Activated naive CD4-positive, alpha-beta T cell treated with Interleukin-2 at 50 U/mL for 16 hours (primary cell): ENCODE results near the gene CISD3.

ENCODE experiments used
- DNase-seq: peaks from one replicate; pipeline ENCODE4 v3.0.0-alpha.2; 2020

CISD3 gene

DNA sequence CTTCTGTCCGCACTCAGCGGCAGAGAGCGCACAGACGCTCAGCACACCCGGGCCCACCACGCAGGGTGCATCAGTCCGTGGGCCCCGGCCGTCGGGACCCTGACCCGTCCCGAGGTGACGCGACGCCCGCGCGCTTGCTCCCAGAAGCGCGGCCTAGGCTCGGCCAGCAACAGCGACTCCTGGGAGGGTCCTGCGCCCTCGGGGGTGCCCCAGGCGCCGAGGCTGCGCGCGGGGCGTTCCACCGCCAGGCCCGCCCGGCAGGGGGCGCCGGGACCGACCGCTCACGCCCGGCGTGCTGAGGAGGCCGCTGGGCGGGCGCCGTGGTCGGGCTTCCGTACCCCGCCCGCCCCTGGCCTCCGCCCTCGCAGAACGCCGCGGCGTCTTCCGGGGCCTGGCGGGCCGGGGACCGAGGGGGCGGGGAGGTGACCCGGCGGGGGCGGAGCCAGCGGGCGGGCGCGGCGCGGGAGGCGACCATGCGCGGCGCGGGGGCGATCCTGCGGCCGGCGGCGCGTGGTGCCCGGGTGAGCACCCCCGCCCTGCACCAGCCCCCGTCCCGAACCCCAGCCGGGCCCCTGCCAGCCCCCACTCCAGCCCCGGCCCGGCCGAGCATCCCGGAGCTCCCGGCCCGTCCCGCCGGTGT lies at the start of gene CISD3:
CISD3 (plus strand) TSS at position 456 of the 640 bp plus-strand sequence; CDS start at position 474, 18 bp downstream.
- peak; percentile 84 for DNase-seq

- DNase-seq = no peak
Observed at GRCh38 chr17:38681096-38681495, 49.0 kb upstream of the CISD3 start.

GRCh38 chr17:38685491-38685890 lies 44.6 kb upstream of the CISD3 start:
- no peak for DNase-seq

DNA sequence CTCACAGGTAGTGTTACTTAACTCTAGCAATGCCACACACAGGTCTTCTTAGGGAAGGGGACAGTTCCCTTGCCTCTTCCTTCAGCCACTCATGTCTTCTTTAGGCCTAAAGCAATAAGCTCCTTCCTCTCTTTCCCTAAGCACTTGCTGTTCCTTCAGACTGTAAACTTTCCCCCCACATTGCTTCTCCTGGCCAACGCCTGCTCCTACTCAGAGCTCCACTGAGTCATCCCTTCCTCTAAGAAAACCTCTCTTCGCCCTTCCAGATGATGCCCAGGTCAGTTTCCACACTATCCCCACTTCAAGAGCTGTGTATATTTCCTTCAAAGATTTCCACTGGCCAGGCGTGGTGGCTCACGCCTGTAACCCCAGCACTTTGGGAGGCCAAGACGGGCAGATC lies 42.9 kb upstream of the CISD3 start:
- no peak for DNase-seq

DNA sequence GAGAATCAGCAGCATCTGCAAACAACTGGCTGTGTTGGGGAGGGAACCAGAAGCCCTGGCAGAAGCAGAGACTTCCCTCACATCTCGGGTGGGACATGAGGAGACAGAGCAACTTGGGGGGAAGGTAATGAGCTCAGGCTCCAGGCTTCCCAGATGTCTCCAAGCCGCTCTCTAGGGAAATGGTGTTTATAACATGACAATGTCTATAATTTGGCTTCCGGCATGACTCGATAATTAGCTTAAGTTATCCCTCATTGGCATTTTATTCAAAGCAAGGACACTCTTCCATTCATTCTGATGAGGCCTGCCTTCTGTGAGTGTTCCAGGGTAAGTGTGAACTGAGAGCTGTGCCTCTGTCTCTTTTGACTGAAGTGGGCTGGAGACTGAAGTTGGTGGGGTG lies 39.8 kb upstream of the CISD3 start:
- no peak for DNase-seq

DNA sequence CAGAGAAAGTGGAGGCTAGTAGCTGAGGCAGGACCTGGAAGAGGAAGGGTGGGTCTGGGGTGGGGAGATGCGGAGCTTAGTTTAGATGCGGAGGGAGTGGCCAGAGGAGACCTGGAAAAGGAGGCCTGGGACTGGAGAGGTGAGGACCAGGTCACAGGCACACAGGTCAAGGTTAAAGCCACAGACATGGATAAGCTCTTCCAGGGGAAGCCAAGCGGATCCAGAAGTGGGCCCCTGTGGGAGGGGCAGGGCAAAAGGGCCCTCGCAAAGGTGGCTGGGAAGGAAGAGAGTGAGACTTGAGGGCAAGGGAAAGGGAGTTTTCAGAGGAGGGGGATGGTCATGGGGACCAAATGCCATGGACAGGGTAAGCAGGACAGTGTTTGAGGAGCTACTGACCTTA lies 39.0 kb upstream of the CISD3 start:
- DNase-seq = no peak

GRCh38 chr17:38693700-38694329 lies 36.3 kb upstream of the CISD3 start:
- DNase-seq = no peak

DNA sequence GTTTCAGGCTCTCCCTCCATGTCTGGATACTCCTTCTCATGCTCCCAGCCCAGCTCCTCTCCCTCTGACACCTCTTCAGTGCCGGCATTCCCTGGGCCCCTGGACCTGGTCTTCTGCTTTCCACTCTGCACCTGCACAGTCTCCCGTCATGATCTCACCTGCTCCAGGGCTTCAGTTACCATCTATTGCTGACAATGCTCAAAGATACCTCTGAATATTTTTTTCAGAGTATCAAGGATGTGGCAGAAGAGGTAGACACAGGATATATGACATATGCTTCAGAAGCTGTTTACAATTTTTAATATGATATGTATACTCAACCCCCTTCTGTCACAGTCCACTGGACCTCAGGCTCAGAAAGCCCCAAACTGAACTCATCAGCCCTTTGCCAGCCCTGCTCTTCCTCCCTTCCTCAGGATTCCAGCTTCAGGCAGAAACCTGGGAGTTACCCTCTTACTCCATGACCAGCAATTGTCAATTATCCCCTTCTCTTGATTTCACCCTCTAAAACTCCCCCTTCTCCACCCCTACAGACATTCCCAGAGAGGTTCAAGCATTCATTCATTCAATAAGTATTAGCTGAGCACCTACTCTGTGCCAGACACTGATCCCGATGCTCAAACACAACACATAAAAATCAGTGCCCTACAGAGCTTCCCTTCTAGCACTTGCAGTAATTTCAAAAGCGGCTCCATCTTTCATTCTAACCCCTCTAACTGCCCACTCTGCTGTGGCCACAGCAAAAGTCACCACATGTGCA lies 32.9 kb upstream of the CISD3 start:
- DNase-seq = no peak

DNA sequence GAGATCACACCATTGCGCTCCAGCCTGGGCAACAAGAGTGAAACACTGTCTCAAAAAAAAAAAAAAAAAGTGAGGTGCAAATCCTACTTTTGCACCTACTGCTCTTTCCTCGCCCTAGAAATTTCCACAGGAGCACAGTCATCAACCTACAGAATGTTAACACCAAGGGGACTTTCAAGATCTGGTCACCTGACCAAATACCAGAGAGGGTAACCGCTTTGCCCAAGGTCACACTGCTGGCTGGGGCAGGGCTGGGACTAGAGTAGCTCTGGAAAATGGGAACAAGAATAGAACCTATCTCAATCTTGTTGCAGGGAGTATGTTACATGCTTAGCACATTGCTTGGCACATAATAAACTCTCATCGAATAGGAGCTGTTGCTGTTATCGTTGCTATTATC lies 31.4 kb upstream of the CISD3 start:
- DNase-seq = no peak

- peak; percentile 87 for DNase-seq
Observed at GRCh38 chr17:38701504-38702165, 28.5 kb upstream of the CISD3 start.

DNA sequence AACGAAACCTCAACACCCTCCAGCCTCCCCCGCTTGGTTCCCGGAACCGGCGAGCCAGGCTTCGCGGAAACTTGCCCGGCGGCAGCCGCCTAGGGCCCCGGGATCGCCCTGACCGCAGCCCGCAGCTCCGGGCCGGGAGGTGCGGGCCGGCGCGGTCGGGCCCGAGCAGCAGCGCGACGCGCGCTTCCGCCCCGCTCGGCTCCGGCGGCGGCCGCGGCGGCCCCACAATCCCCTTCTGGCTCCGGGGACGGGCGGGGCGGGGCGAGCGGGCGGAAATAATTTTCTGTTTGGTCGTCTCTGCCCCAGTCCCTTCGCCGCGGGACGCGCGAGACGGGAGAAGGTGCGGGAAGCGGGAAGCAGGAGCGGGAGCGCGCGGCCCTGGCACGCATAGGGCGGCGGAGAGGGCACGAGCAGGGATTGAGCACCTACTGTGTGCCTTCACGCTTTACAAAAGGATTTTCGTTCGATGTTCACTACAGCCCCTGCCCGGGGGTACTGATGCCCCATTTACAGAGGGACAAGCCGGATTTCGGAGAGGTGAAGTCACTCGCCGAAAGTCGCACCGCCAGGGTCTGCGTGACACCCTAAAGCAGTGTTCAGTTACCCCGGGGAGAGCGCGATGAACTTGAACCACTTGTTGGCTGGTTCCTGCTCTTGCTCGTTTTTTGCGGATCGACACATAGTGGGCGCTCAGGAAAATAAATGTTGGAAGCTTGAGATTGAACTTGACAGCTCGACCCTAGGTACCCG lies 27.8 kb upstream of the CISD3 start:
- peak; percentile 82 for DNase-seq

GRCh38 chr17:38702916-38703741 lies 27.0 kb upstream of the CISD3 start:
- peak; percentile 45 for DNase-seq

DNA sequence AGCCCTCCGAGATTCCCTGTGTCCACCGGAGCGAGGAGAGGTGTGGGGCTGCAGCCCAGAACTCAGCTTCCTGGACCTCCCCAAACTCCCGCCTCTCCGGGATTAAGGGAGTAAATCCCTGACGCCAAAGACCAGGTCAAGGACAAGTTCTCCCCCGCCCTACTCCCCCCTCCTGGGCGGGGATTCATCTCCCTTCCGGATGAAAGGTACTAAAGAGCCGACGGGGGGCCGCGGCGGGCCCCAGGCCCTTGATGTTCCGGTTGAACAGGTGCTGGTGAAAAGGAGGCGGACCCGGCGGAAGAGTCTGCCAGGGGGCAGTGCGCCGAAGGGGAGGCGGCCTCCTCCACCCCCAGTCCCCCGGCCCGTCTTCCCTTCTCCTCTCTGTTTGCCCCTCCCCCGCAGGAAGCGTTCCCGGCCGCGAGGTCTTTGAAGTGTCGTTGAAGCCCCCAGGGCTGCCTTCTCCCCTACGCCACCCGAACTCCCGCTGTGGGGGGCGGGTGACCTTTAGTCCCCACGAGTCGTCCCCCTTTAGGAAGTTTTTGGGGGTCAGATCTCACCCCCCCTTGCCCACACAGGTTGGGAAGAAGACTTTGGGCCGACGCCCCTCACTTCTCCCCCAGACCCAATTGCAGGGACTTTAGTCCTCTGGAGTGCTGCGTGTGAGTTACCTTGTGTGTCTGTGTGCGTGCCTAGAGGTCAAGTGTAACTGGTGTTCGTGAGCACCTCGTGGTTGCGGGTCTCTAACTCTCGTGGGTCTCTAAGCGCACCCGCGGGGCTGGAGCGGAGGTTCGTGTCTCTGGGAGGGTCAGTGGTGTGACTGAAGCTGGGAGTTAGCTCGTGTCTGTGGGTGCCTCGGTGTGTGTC lies 26.2 kb upstream of the CISD3 start:
- peak; percentile 85 for DNase-seq

GRCh38 chr17:38704606-38705522 lies 25.3 kb upstream of the CISD3 start, which contains the start of gene MLLT6:
Gene MLLT6 (plus strand): TSS chr17:38705273. CDS start chr17:38705633, 360 bp downstream.
- peak; percentile 81 for DNase-seq

DNA sequence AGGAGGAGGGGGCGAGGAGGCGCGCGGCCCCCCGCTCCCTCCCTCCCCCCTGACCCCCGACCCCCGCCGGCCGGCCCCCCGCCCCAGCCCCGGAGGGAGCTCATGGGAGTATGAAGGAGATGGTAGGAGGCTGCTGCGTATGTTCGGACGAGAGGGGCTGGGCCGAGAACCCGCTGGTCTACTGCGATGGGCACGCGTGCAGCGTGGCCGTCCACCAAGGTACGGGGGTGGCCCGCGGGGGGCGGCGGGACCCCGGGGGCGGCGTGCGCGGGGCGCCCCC lies 24.7 kb upstream of the CISD3 start:
- DNase-seq = no peak

GRCh38 chr17:38705803-38706504 lies 24.2 kb upstream of the CISD3 start:
- peak; percentile 40 for DNase-seq

DNA sequence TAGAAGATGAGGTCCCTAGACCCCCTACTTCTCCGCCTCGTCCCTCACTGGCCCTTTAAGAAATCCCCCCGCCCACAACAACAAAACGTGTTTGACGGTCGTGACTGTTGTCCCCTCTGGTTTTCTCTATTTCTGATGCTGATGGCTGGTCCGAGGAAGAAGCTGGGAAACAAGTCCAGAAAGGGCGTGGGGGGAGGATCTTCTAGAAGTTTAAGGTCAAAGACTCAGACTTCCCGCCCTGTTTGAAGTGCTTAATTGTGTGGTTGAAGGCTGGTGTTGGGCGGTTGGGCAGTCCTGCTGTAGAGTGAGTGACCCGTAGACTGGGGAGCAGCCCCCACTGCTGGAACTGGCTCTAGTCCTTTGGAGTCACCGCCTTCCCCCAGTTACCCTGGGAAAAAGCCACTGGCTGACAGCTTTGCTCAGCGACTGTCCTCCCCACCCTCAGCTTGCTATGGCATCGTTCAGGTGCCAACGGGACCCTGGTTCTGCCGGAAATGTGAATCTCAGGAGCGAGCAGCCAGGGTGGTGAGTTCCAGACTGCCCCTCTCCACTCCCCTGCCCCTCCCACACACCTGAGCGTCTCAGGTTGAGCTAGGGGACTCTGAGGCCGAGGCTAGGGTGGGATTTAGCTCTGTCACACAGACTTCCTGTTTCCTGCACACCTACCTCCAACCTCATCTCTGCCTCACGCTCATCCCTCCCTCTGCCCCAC lies 23.5 kb upstream of the CISD3 start:
- DNase-seq = peak; percentile 38

DNA sequence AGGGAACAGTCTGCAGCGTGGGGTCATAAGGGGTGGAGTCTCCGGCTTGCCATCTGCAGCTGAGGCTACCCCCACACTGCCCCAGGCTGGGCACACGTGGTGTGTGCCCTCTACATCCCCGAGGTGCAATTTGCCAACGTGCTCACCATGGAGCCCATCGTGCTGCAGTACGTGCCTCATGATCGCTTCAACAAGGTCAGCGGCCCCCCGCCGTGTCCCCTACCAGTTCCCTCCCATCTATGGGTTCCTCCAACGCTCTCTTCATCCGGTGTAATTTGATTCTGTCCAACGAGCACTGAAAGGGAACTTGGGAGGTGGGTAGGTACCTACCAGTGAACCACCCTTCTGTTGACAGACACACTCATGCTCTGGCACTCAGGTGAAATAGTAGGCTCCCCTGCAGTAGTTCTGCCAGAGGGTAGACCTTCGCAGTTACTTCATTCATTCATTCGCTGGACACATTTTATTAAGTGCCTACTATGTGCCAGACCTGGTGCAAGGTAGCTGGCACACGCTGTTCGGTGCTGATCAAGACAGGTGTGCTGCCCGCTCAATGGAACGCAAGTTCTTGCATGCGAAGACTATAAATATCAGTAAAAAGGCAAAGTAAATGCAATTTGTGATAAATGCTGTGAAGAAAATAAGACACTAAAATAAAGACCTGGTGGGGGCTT lies 22.3 kb upstream of the CISD3 start:
- DNase-seq = no peak
